ENCODE measurements around the gene GPR12.

DNA sequence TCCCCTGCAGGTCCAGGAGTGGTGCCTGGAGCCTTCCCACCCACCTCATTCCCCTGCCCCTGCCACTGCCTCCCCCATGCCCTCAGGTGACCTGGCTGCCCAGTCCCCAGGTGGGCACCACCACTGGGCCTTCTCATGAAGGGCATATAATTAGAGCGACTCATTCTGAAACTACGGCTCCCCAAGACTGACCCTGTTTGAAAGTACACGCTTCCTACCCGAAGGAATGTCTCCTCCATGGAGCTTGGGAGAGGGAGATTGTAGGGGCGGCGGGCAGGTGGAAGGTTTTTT lies 52.6 kb downstream of the GPR12 start:
- TF ChIP-seq, protein P1, sequence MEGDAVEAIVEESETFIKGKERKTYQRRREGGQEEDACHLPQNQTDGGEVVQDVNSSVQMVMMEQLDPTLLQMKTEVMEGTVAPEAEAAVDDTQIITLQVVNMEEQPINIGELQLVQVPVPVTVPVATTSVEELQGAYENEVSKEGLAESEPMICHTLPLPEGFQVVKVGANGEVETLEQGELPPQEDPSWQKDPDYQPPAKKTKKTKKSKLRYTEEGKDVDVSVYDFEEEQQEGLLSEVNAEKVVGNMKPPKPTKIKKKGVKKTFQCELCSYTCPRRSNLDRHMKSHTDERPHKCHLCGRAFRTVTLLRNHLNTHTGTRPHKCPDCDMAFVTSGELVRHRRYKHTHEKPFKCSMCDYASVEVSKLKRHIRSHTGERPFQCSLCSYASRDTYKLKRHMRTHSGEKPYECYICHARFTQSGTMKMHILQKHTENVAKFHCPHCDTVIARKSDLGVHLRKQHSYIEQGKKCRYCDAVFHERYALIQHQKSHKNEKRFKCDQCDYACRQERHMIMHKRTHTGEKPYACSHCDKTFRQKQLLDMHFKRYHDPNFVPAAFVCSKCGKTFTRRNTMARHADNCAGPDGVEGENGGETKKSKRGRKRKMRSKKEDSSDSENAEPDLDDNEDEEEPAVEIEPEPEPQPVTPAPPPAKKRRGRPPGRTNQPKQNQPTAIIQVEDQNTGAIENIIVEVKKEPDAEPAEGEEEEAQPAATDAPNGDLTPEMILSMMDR (IDR thresholded peaks at IDR 0.05; ENCODE audit: extremely low read depth in 1 of 2, insufficient read depth in 1 of 2, low read depth in 1 of 2, low read length in 2 of 2) = no peak
- TF ChIP-seq EZH2 (IDR thresholded peaks at IDR 0.05; ENCODE audit: borderline replicate concordance, low read depth, low read length, severe bottlenecking) (no peak), POLR2A (IDR thresholded peaks at IDR 0.05; ENCODE audit: low read depth, low read length) (no peak), GATA2 (IDR thresholded peaks at IDR 0.05; ENCODE audit: insufficient read depth, insufficient read length, low read depth, low read length) (no peak), MYC (IDR thresholded peaks at IDR 0.05; ENCODE audit: low read depth, low read length) (no peak), POLR2AphosphoS5 (IDR thresholded peaks at IDR 0.05; ENCODE audit: insufficient read depth, low read depth, low read length) (no peak)
